Testis (tissue), 3 donors: ENCODE measurements around the gene DENND5B. TPM values are rescaled to one million over a fixed set of nuclear protein-coding genes. Genes with fewer than 3 reads are reported as not detected.

Experiments used
- DNase-seq: peaks from one replicate; pipeline ENCODE4 v3.0.0-alpha.2; 2019
- H3K27ac ChIP-seq, 2 donors: fragments of 200-600 bp; sonication (generic); one replicate each; pipeline ENCODE4 v1.5.1; 2019
- H3K27me3 ChIP-seq: fragments of 200-600 bp; sonication (generic); one replicate; pipeline ENCODE4 v1.5.1; 2019
- H3K36me3 ChIP-seq: fragments of 200-600 bp; sonication (generic); one replicate; pipeline ENCODE4 v1.5.1; 2017; ENCODE audit warnings: low read depth; ENCODE audit errors: missing control alignments
- H3K4me1 ChIP-seq: fragments of 200-600 bp; sonication (generic); one replicate; pipeline ENCODE4 v1.5.1; 2019
- H3K4me3 ChIP-seq, 2 donors: fragments of 200-600 bp; sonication (generic); one replicate each; pipeline ENCODE4 v1.5.1; 2017 to 2019
- H3K9me3 ChIP-seq: fragments of 200-600 bp; sonication (generic); one replicate; pipeline ENCODE4 v1.5.1; 2017
- CTCF ChIP-seq, 3 experiments: fragments of 450-650 bp in 2 of 3; fragments of 200-600 bp in 1 of 3; sonication (generic) in 1 of 3; IDR thresholded peaks; one replicate each; pipeline ENCODE4 v1.5.1; 2016 to 2019; ENCODE audit warnings: antibody characterized with exemption in 3 of 3, mild to moderate bottlenecking in 2 of 3, moderate library complexity in 1 of 3
- POLR2A ChIP-seq: fragments of 450-650 bp; IDR thresholded peaks from one replicate; pipeline ENCODE4 v1.6.1; 2017; ENCODE audit warnings: antibody characterized with exemption, mild to moderate bottlenecking, moderate library complexity
- WGBS, 2 donors: methylation state at CpG; one replicate each; pipeline ENCODE4 v1.1.5; 2018; 5-methylcytosine and 5-hydroxymethylcytosine counted together
- intact Hi-C: fragments of 100-400 bp; cut with DNase I; formaldehyde crosslinking; loops from one replicate; pipeline ENCODE4 v1.15.1; 2023; ENCODE audit warnings: low total_unique reads
- polyA plus RNA-seq: library from polyadenylated mRNA; stranded (reverse); fragments of 350-450 nt; fragmentation: Illumina TruSeq; extraction: RNeasy Lipid Tissue Mini Kit (QIAGEN cat#74804); gene quantifications from one replicate; pipeline ENCODE4 v1.2.3, GENCODE V29; 2014; ENCODE audit warnings: low read depth, low replicate concordance; ENCODE audit not compliant: insufficient read depth
- total RNA-seq, 2 donors: library from RNA; depleted of rRNA; stranded (reverse); fragments of >200 nt; gene quantifications; one replicate each; pipeline ENCODE4 v1.2.3, GENCODE V29; 2016

Gene DENND5B
- total and polyA plus RNA-seq, 3 donors from 2014 or later = 34.7 to 62.3 (median 60.4) TPM

- TF ChIP-seq POLR2A (no peak), CTCF (IDR thresholded peaks at IDR 0.05) (no peak)
- no peak for DNase-seq
- intact Hi-C loops = no loop called here
These were observed 105.4 kb downstream of the DENND5B start for GRCh38 chr12:31485571-31485970.

GRCh38 chr12:31482816-31483215 is 108.1 kb downstream of the DENND5B start:
- H3K27me3 ChIP-seq = no peaks in the 10 kb centered on the region
- no peak overlapping the region for H3K27ac ChIP-seq
- no peaks in the 10 kb centered on the region for H3K4me1 ChIP-seq
- DNase-seq = no peak
- 86 to 94% methylated on average over 3 of the region's 3 CpGs for WGBS, 2 donors
- TF ChIP-seq POLR2A (no peak), CTCF (IDR thresholded peaks at IDR 0.05) (no peak)
- no peaks in the 10 kb centered on the region for H3K36me3 ChIP-seq
- H3K4me3 ChIP-seq = no peak overlapping the region
- H3K9me3 ChIP-seq = no peaks in the 10 kb centered on the region
- intact Hi-C loops = no loop called here

More at GRCh38 chr12:31485571-31485970, 105.4 kb downstream of the DENND5B start:
- no peak overlapping the region for H3K4me3 ChIP-seq
- H3K4me1 ChIP-seq = no peaks in the 10 kb centered on the region
- no peaks in the 10 kb centered on the region for H3K27me3 ChIP-seq
- H3K9me3 ChIP-seq = no peaks in the 10 kb centered on the region
- H3K36me3 ChIP-seq = no peaks in the 10 kb centered on the region
- H3K27ac ChIP-seq = no peak overlapping the region

- Histone ChIP-seq H3K27ac (no peak overlapping the region), H3K4me3 (no peak overlapping the region), H3K4me1 (no peaks in the 10 kb centered on the region), H3K36me3 (no peaks in the 10 kb centered on the region), H3K27me3 (no peaks in the 10 kb centered on the region), H3K9me3 (no peaks in the 10 kb centered on the region)
- TF ChIP-seq CTCF (IDR thresholded peaks at IDR 0.05) (no peak), POLR2A (no peak)
- no peak for DNase-seq
- 56 to 62% methylated on average over 3 of the region's 3 CpGs for WGBS, 2 donors
- intact Hi-C loops = no loop called here
These were observed 109.5 kb downstream of the DENND5B start for GRCh38 chr12:31481415-31481814.

- H3K27ac ChIP-seq = no peak overlapping the region
- H3K36me3 ChIP-seq = no peaks in the 10 kb centered on the region
- no peaks in the 10 kb centered on the region for H3K4me1 ChIP-seq
- H3K27me3 ChIP-seq = no peaks in the 10 kb centered on the region
- intact Hi-C loops = no loop called here
- TF ChIP-seq CTCF (IDR thresholded peaks at IDR 0.05) (no peak), POLR2A (no peak)
- no peak overlapping the region for H3K4me3 ChIP-seq
- 81 to 85% methylated on average over 5 of the region's 5 CpGs for WGBS, 2 donors
- H3K9me3 ChIP-seq = no peaks in the 10 kb centered on the region
- DNase-seq = no peak
These were observed 111.3 kb downstream of the DENND5B start for GRCh38 chr12:31479516-31480210.

GRCh38 chr12:31478898-31479297 is 112.0 kb downstream of the DENND5B start:
- H3K36me3 ChIP-seq = no peaks in the 10 kb centered on the region
- no peaks in the 10 kb centered on the region for H3K9me3 ChIP-seq
- 75 to 82% methylated on average over 3 of the region's 3 CpGs for WGBS, 2 donors
- H3K4me1 ChIP-seq = no peaks in the 10 kb centered on the region
- TF ChIP-seq CTCF (IDR thresholded peaks at IDR 0.05) = no peak
- no peak for TF ChIP-seq POLR2A
- H3K4me3 ChIP-seq = no peak overlapping the region
- intact Hi-C loops = no loop called here
- no peaks in the 10 kb centered on the region for H3K27me3 ChIP-seq
- no peak overlapping the region for H3K27ac ChIP-seq
- DNase-seq = no peak
